Measurements from ENCODE around the gene TLK1.
"Not testable (repeated sequence)": the region's sequence is repeated elsewhere in the genome, so short reads cannot be mapped to it uniquely, and the experiment has no call there.

The TLK1 gene

GRCh38 chr2:171167352-171167997 is 6.8 kb upstream of the TLK1 start:
- Histone ChIP-seq H3K4me3 (ENCODE audit: low read depth in 1 of 2, low read length in 2 of 2) (no peak overlapping the region), H3K27me3 (ENCODE audit: low read depth, low read length) (no peaks in the 10 kb centered on the region), H3K9me3 (ENCODE audit: control insufficient read depth in 1 of 2, low read length in 2 of 2) (no peaks in the 10 kb centered on the region), H3K27ac (ENCODE audit: low read length) (no peak overlapping the region), H3K36me3 (ENCODE audit: control insufficient read depth in 1 of 2, insufficient read depth in 2 of 2, low read length in 2 of 2) (no peaks in the 10 kb centered on the region), H3K4me1 (ENCODE audit: control insufficient read depth in 1 of 2, insufficient read depth in 2 of 2, low read length in 2 of 2) (no peaks in the 10 kb centered on the region)

DNA sequence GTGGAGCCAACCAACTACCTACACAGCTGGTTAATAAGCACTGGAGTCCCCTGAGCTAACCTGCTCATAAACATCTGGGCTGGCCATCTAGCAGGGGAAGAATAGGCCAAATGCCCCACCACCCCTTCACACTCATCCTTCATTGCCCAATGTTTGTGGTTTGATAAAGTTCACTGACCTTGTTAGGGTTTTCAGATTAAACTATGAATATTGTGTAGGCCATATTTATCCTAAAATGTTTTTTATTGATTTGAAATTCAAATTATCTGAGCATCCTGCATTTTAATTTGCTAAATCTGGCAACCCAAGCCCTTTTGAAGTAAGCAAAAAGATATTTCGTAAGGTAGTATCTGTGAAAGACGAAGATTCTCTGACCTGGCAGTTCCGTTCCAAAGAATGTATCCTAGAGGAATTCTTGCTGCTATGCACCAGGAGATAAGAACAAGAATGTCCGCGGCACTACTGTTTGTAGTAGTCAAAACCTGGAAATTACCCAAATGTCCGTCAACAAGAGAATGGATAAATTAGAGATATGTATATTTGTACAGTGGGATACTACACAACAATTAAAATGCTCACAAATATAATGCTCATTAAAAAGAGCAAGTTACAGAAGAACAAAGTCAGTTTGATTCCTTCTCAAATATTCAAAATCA is 5.8 kb upstream of the TLK1 start:
- H3K27me3 ChIP-seq (ENCODE audit: low read depth, low read length): no peaks in the 10 kb centered on the region
- peaks cover 0 to 3% of the 10 kb centered on the region in 2 donors for H3K4me1 ChIP-seq (ENCODE audit: control insufficient read depth in 1 of 2, insufficient read depth in 2 of 2, low read length in 2 of 2)
- H3K9me3 ChIP-seq (ENCODE audit: control insufficient read depth in 1 of 2, low read length in 2 of 2): no peaks in the 10 kb centered on the region
- no peak overlapping the region for H3K27ac ChIP-seq (ENCODE audit: low read length)
- no peaks in the 10 kb centered on the region for H3K36me3 ChIP-seq (ENCODE audit: control insufficient read depth in 1 of 2, insufficient read depth in 2 of 2, low read length in 2 of 2)
- no peak overlapping the region for H3K4me3 ChIP-seq (ENCODE audit: low read depth in 1 of 2, low read length in 2 of 2)

DNA sequence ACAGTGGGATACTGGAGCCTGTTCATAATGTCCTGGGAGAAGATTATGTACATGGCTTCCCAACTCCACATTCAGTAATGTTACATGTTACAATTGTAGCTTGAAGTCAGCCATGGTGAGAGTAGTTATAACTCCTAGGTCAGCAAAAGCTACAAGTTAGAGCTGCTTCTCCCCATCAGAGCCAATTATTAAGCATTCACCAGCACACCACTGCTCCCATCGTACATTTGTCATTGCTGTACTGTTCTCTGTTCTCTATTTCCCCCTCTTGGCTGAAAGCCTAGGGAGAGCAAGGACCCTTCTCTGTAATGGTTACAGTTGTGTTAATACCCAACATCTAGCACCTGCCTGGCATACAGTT is 5.3 kb upstream of the TLK1 start:
- no peak overlapping the region for H3K4me3 ChIP-seq (ENCODE audit: low read depth in 1 of 2, low read length in 2 of 2)
- H3K9me3 ChIP-seq (ENCODE audit: control insufficient read depth in 1 of 2, low read length in 2 of 2): no peaks in the 10 kb centered on the region
- H3K27ac ChIP-seq (ENCODE audit: low read length): no peak overlapping the region
- H3K36me3 ChIP-seq (ENCODE audit: control insufficient read depth in 1 of 2, insufficient read depth in 2 of 2, low read length in 2 of 2): no peaks in the 10 kb centered on the region
- H3K4me1 ChIP-seq (ENCODE audit: control insufficient read depth in 1 of 2, insufficient read depth in 2 of 2, low read length in 2 of 2): peaks cover 0 to 3% of the 10 kb centered on the region in 2 donors
- H3K27me3 ChIP-seq (ENCODE audit: low read depth, low read length): no peaks in the 10 kb centered on the region

- Histone ChIP-seq H3K27ac (ENCODE audit: low read length) (no peak overlapping the region), H3K4me3 (ENCODE audit: low read depth in 1 of 2, low read length in 2 of 2) (no peak overlapping the region), H3K4me1 (ENCODE audit: control insufficient read depth in 1 of 2, insufficient read depth in 2 of 2, low read length in 2 of 2) (peaks cover 0 to 10% of the 10 kb centered on the region in 2 donors), H3K36me3 (ENCODE audit: control insufficient read depth in 1 of 2, insufficient read depth in 2 of 2, low read length in 2 of 2) (no peaks in the 10 kb centered on the region), H3K9me3 (ENCODE audit: control insufficient read depth in 1 of 2, low read length in 2 of 2) (no peaks in the 10 kb centered on the region), H3K27me3 (ENCODE audit: low read depth, low read length) (no peaks in the 10 kb centered on the region)
Measured at GRCh38 chr2:171163261-171163660, 2.6 kb upstream of the TLK1 start.

DNA sequence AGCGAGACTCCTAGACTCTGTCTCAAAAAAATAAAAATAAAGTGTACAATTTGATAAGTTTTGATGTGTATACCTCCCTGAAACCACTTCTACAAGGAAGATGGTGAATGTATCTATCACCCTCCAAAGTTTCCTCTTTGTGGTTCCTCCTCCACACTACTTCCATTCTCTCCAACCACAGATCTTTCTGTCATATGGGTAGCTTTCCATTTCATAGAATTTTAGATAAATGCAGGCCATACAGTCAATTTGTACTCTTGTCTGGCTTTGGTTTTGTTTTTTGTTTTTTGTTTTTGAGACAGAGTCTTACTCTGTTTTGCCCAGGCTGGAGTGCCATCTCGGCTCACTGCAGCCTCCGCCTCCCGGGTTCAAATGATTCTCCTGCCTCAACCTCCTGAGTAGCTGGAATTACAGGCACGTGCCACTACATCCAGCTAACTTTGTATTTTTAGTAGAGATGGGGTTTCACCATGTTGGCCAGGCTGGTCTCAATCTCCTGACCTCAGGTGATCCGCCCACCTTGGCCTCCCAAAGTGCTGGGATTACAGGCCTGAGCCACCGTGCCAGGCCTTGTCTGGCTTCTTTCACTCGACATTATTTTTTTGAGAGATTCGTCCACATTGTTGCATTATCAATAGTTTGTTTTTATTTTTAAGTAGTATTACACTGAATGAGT is 2.0 kb upstream of the TLK1 start:
- not testable (repeated sequence) for H3K9me3 ChIP-seq (ENCODE audit: control insufficient read depth in 1 of 2, low read length in 2 of 2); H3K27me3 ChIP-seq (ENCODE audit: low read depth, low read length); H3K4me3 ChIP-seq (ENCODE audit: low read depth in 1 of 2, low read length in 2 of 2); H3K27ac ChIP-seq (ENCODE audit: low read length); H3K36me3 ChIP-seq (ENCODE audit: control insufficient read depth in 1 of 2, insufficient read depth in 2 of 2, low read length in 2 of 2)
- peaks cover 0 to 11% of the 10 kb centered on the region in 2 donors for H3K4me1 ChIP-seq (ENCODE audit: control insufficient read depth in 1 of 2, insufficient read depth in 2 of 2, low read length in 2 of 2)

DNA sequence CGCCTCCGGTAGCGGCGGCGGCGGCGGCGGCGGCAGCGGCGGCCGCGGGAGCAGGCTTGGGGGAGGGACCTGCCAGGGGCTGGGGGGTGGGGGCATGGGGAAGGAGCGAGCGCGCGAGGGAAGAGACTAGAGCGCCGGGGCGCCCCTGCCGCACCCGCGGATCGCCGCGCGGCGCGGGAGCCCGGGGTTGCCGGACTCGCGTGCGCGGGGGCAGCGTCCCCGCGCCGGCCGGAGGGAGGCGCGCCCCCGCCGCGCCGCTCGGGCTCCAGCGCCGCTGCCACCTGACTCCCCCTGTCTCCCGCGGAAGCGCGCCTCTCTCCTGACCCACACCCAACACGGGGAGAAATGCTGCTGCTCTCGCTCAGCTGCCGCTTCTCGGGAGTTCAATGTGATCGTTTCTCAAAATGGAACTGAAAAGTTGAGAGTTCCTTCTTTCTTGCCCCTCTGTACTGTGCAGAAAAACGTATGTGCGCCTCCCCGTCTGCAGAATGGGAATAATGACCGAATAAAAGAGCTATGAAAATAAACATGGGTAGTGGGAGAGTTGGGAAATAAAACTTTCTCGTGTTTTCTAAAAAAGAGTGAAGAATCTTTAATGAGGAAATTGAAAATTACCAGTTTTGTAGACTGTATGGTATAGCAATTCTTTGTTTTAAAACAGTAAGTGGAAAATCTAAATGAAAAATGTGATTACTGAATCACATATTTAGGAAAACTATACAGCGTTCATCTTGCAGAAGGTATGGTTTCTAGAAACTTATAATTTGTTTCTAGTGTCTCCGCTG is 455 bp upstream of the TLK1 start:
- H3K4me3 ChIP-seq (ENCODE audit: low read depth in 1 of 2, low read length in 2 of 2): peak overlapping the region; percentile 93 to 98
- H3K9me3 ChIP-seq (ENCODE audit: control insufficient read depth in 1 of 2, low read length in 2 of 2): no peaks in the 10 kb centered on the region
- H3K36me3 ChIP-seq (ENCODE audit: control insufficient read depth in 1 of 2, insufficient read depth in 2 of 2, low read length in 2 of 2): no peaks in the 10 kb centered on the region
- H3K27me3 ChIP-seq (ENCODE audit: low read depth, low read length): no peaks in the 10 kb centered on the region
- peaks cover 0 to 11% of the 10 kb centered on the region in 2 donors for H3K4me1 ChIP-seq (ENCODE audit: control insufficient read depth in 1 of 2, insufficient read depth in 2 of 2, low read length in 2 of 2)
- H3K27ac ChIP-seq (ENCODE audit: low read length): peak overlapping the region; percentile 96

DNA sequence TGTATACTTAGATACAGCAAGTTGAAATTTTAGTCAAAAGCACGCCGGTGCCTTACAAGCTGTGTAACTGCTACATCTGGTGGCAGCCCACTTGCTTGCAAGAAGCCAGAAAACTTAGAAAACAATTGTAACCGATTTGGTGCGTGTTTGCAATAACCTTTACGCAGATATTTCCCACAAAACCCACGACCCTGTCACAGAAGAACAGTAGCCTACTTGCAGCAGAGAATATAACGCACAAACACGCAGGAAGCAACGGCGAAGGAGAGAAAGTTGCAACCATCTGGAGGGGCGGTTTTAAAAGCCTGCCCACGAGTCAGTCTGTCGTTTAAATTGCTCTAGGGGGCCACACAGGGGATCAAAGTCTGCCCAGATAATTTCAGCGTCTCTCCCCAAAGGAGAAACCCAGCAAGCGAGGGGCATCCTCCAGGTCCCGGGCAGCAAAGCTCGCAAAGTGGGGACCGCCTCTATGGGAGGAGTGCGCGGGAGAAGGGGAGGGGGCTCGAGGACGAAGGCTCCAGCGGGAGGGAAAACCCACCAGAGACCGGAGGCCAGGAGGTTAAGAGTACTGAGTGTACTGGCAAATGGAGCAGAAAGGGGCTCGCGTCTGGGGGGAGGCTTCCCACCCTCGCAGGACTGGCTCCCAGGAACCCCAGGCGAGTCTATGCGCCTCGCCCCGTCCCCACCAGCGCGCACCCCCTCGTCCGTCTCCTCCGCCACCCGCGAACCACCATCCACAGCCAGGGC is 1.1 kb downstream of the TLK1 start:
- Histone ChIP-seq H3K36me3 (ENCODE audit: control insufficient read depth in 1 of 2, insufficient read depth in 2 of 2, low read length in 2 of 2) (no peaks in the 10 kb centered on the region), H3K4me3 (ENCODE audit: low read depth in 1 of 2, low read length in 2 of 2) (peak overlapping the region; percentile 95 to 98), H3K27ac (ENCODE audit: low read length) (peak overlapping the region; percentile 58), H3K9me3 (ENCODE audit: control insufficient read depth in 1 of 2, low read length in 2 of 2) (no peaks in the 10 kb centered on the region), H3K27me3 (ENCODE audit: low read depth, low read length) (no peaks in the 10 kb centered on the region), H3K4me1 (ENCODE audit: control insufficient read depth in 1 of 2, insufficient read depth in 2 of 2, low read length in 2 of 2) (peaks cover 1 to 13% of the 10 kb centered on the region in 2 donors)

GRCh38 chr2:171158790-171159371 is 1.8 kb downstream of the TLK1 start:
- H3K4me1 ChIP-seq (ENCODE audit: control insufficient read depth in 1 of 2, insufficient read depth in 2 of 2, low read length in 2 of 2): peaks cover 5 to 20% of the 10 kb centered on the region in 2 donors
- H3K27me3 ChIP-seq (ENCODE audit: low read depth, low read length): no peaks in the 10 kb centered on the region
- no peaks in the 10 kb centered on the region for H3K36me3 ChIP-seq (ENCODE audit: control insufficient read depth in 1 of 2, insufficient read depth in 2 of 2, low read length in 2 of 2)
- peak overlapping the region; percentile 58 for H3K27ac ChIP-seq (ENCODE audit: low read length)
- peak overlapping the region; percentile 95 to 98 for H3K4me3 ChIP-seq (ENCODE audit: low read depth in 1 of 2, low read length in 2 of 2)
- no peaks in the 10 kb centered on the region for H3K9me3 ChIP-seq (ENCODE audit: control insufficient read depth in 1 of 2, low read length in 2 of 2)

DNA sequence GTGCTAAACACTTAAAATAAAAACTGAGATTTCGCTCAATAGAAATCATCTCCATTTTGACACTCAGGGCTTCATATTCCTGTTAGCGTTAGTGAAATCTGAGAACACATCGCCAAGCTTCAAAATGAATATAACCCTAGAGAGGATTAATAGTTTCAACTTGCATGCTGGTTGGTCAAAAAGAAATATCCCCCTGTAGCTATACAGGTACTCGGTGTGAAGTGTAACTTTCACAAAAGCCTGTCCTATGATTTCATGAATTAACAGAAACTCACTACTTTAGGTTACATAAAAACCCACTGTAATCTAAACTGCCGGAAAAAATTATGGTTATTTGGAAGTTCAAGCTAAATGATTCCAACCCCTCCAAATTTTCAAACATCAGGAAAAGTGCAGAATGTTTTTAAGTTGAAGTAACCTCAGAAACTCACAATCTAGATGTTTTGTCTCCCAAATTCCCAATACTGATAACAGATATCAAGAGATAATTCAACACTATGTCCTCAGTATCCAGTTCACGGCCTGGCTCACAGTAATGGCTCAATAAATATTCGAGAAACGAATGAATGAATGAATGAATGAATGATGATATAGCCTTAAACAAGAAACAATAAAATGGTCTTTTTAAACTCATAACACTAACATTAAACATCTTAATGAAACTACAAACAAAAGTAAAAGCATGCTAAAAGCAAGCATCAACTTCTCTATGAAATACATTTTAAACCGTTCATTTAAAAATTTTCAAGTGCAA is 2.5 kb downstream of the TLK1 start:
- H3K4me3 ChIP-seq (ENCODE audit: low read depth in 1 of 2, low read length in 2 of 2): peak overlapping the region; percentile 95 to 98
- H3K36me3 ChIP-seq (ENCODE audit: control insufficient read depth in 1 of 2, insufficient read depth in 2 of 2, low read length in 2 of 2): no peaks in the 10 kb centered on the region
- peaks cover 5 to 21% of the 10 kb centered on the region in 2 donors for H3K4me1 ChIP-seq (ENCODE audit: control insufficient read depth in 1 of 2, insufficient read depth in 2 of 2, low read length in 2 of 2)
- no peaks in the 10 kb centered on the region for H3K9me3 ChIP-seq (ENCODE audit: control insufficient read depth in 1 of 2, low read length in 2 of 2)
- H3K27ac ChIP-seq (ENCODE audit: low read length): no peak overlapping the region
- H3K27me3 ChIP-seq (ENCODE audit: low read depth, low read length): no peaks in the 10 kb centered on the region

GRCh38 chr2:171157109-171157500 is 3.6 kb downstream of the TLK1 start:
- peaks cover 5 to 21% of the 10 kb centered on the region in 2 donors for H3K4me1 ChIP-seq (ENCODE audit: control insufficient read depth in 1 of 2, insufficient read depth in 2 of 2, low read length in 2 of 2)
- H3K9me3 ChIP-seq (ENCODE audit: control insufficient read depth in 1 of 2, low read length in 2 of 2): no peaks in the 10 kb centered on the region
- H3K27me3 ChIP-seq (ENCODE audit: low read depth, low read length): no peaks in the 10 kb centered on the region
- no peaks in the 10 kb centered on the region for H3K36me3 ChIP-seq (ENCODE audit: control insufficient read depth in 1 of 2, insufficient read depth in 2 of 2, low read length in 2 of 2)
- no peak overlapping the region for H3K4me3 ChIP-seq (ENCODE audit: low read depth in 1 of 2, low read length in 2 of 2)
- no peak overlapping the region for H3K27ac ChIP-seq (ENCODE audit: low read length)
